GM18951 (cell line): ENCODE data around the gene CTDP1.
"Not testable (repeated sequence)": the region's sequence is repeated elsewhere in the genome, so short reads cannot be mapped to it uniquely, and the experiment has no call there.

Experiments used
- POLR2A ChIP-seq: IDR thresholded peaks from 4 replicates; pipeline ENCODE4 v1.6.1; 2011; ENCODE audit warnings: mild to moderate bottlenecking; ENCODE audit not compliant: insufficient read length, insufficient read depth; ENCODE audit errors: extremely low read depth
- in situ Hi-C: fragments of 300-500 bp; cut with MboI; formaldehyde crosslinking; loops from one replicate; pipeline ENCODE4 v1.12.0; 2022; ENCODE audit warnings: low sequenced_read_pairs, mixed read lengths, inconsistent platforms; ENCODE audit not compliant: unreplicated experiment

The CTDP1 gene

GRCh38 chr18:79736846-79737245 lies 57.2 kb downstream of the CTDP1 start:
- in situ Hi-C loops, result no loop called here
- no peak for TF ChIP-seq POLR2A

GRCh38 chr18:79737426-79737825 lies 57.8 kb downstream of the CTDP1 start:
- no peak for TF ChIP-seq POLR2A
- in situ Hi-C loops, result no loop called here

- TF ChIP-seq POLR2A, result no peak
- in situ Hi-C loops, result no loop called here
These were observed 58.4 kb downstream of the CTDP1 start for GRCh38 chr18:79738041-79738461.

- in situ Hi-C loops, result no loop called here
- TF ChIP-seq POLR2A, result no peak
These were observed 59.2 kb downstream of the CTDP1 start for GRCh38 chr18:79738581-79739439.

GRCh38 chr18:79739440-79739778 lies 59.8 kb downstream of the CTDP1 start:
- in situ Hi-C loops, result no loop called here
- TF ChIP-seq POLR2A, result no peak

GRCh38 chr18:79740047-79740446 lies 60.4 kb downstream of the CTDP1 start:
- in situ Hi-C loops, result not testable (repeated sequence)

- in situ Hi-C loops, result no loop called here
- TF ChIP-seq POLR2A, result no peak
These were observed 61.1 kb downstream of the CTDP1 start for GRCh38 chr18:79740521-79741361.

- in situ Hi-C loops, result no loop called here
- TF ChIP-seq POLR2A, result no peak
These were observed 61.7 kb downstream of the CTDP1 start for GRCh38 chr18:79741362-79741700.

GRCh38 chr18:79742076-79742475 lies 62.5 kb downstream of the CTDP1 start:
- in situ Hi-C loops, result no loop called here
- TF ChIP-seq POLR2A, result no peak

GRCh38 chr18:79744625-79745024 lies 65.0 kb downstream of the CTDP1 start:
- TF ChIP-seq POLR2A, result no peak
- in situ Hi-C loops, result no loop called here

GRCh38 chr18:79746730-79747129 lies 67.1 kb downstream of the CTDP1 start:
- in situ Hi-C loops, result no loop called here
- no peak for TF ChIP-seq POLR2A

- in situ Hi-C loops, result no loop called here
- TF ChIP-seq POLR2A, result no peak
These were observed 67.7 kb downstream of the CTDP1 start for GRCh38 chr18:79747156-79747845.

GRCh38 chr18:79748321-79749180 lies 68.9 kb downstream of the CTDP1 start:
- TF ChIP-seq POLR2A, result no peak
- in situ Hi-C loops, result no loop called here
